SK-N-SH treated with all-trans-retinoic acid at 6 μM for 48 hours (cell line): ENCODE measurements around the gene FAM216A.
"Not testable (repeated sequence)": the region's sequence is repeated elsewhere in the genome, so short reads cannot be mapped to it uniquely, and the experiment has no call there.

Source experiments
- ATAC-seq: fragments of 200-7000 bp; cut with Tn5 transposase; 3 replicates; pipeline ENCODE4 v1.9.1; 2020; ENCODE audit warnings: mild to moderate bottlenecking, moderate library complexity
- ARNTL ChIP-seq: fragments of 450-650 bp; formaldehyde crosslinking; IDR thresholded peaks from 2 replicates; pipeline ENCODE4 v1.5.0; 2020; ENCODE audit warnings: low read depth, mild to moderate bottlenecking, moderate library complexity, borderline replicate concordance
- BACH2 ChIP-seq: fragments of 250-450 bp; sonication (Bioruptor Pico); IDR thresholded peaks from 2 replicates; pipeline ENCODE4 v1.9.0; 2021; ENCODE audit warnings: mild to moderate bottlenecking, borderline replicate concordance
- CSDC2 ChIP-seq: fragments of 250-450 bp; sonication (Bioruptor Pico); IDR thresholded peaks from 2 replicates; pipeline ENCODE4 v1.5.0; 2020; ENCODE audit warnings: mild to moderate bottlenecking, moderate library complexity
- ESRRG ChIP-seq: fragments of 250-450 bp; sonication (Bioruptor Pico); IDR thresholded peaks from 2 replicates; pipeline ENCODE4 v1.6.1; 2021; ENCODE audit warnings: mild to moderate bottlenecking
- ISL1 ChIP-seq: fragments of 250-450 bp; sonication (Bioruptor Pico); IDR thresholded peaks from 2 replicates; pipeline ENCODE4 v2.1.2; 2022; ENCODE audit warnings: mild to moderate bottlenecking, moderate library complexity
- OSR1 ChIP-seq: fragments of 250-450 bp; sonication (Bioruptor Pico); IDR thresholded peaks from 2 replicates; pipeline ENCODE4 v1.8.0; 2022; ENCODE audit warnings: moderate library complexity, mild to moderate bottlenecking, inconsistent platforms
- POU6F1 ChIP-seq: fragments of 250-450 bp; sonication (Bioruptor Pico); IDR thresholded peaks from 2 replicates; pipeline ENCODE4 v1.8.0; 2021; ENCODE audit warnings: low read depth, mild to moderate bottlenecking, moderate library complexity, borderline replicate concordance
- PPARA ChIP-seq: fragments of 250-450 bp; sonication (Bioruptor Pico); IDR thresholded peaks from 2 replicates; pipeline ENCODE4 v1.5.0; 2020; ENCODE audit warnings: mild to moderate bottlenecking, borderline replicate concordance
- RARB ChIP-seq: fragments of 250-450 bp; sonication (Bioruptor Pico); IDR thresholded peaks from 2 replicates; pipeline ENCODE4 v1.8.0; 2021; ENCODE audit warnings: mild to moderate bottlenecking, moderate library complexity
- SNAI2 ChIP-seq: fragments of 250-450 bp; sonication (Bioruptor Pico); IDR thresholded peaks from 2 replicates; pipeline ENCODE4 v1.5.0; 2020; ENCODE audit warnings: mild to moderate bottlenecking, moderate library complexity
- TCF4 ChIP-seq: fragments of 250-450 bp; sonication (Bioruptor Pico); IDR thresholded peaks from 2 replicates; pipeline ENCODE4 v1.8.0; 2021; ENCODE audit warnings: mild to moderate bottlenecking, moderate library complexity, borderline replicate concordance
- TOX ChIP-seq: fragments of 250-450 bp; sonication (Bioruptor Pico); IDR thresholded peaks from 2 replicates; pipeline ENCODE4 v1.8.0; 2021; ENCODE audit warnings: mild to moderate bottlenecking, moderate library complexity, borderline replicate concordance
- TSHZ2 ChIP-seq: fragments of 250-450 bp; sonication (Bioruptor Pico); IDR thresholded peaks from 2 replicates; pipeline ENCODE4 v1.5.0; 2020; ENCODE audit warnings: mild to moderate bottlenecking, moderate library complexity
- ZC3H10 ChIP-seq: fragments of 250-450 bp; sonication (Bioruptor Pico); IDR thresholded peaks from 2 replicates; pipeline ENCODE4 v1.5.1; 2021; ENCODE audit warnings: mild to moderate bottlenecking, moderate library complexity
- ZFP3 ChIP-seq: fragments of 250-450 bp; sonication (Bioruptor Pico); IDR thresholded peaks from 2 replicates; pipeline ENCODE4 v1.5.0; 2020; ENCODE audit warnings: mild to moderate bottlenecking, moderate library complexity
- ZFP30 ChIP-seq: fragments of 450-650 bp; formaldehyde crosslinking; IDR thresholded peaks from 2 replicates; pipeline ENCODE4 v1.5.0; 2022; ENCODE audit warnings: mild to moderate bottlenecking, moderate library complexity
- ZNF565 ChIP-seq: fragments of 450-650 bp; formaldehyde crosslinking; conservative IDR thresholded peaks from 2 replicates; pipeline ENCODE4 v1.5.0; 2020; ENCODE audit warnings: low read depth, mild to moderate bottlenecking, moderate library complexity
- ZNF70 ChIP-seq: fragments of 450-650 bp; formaldehyde crosslinking; IDR thresholded peaks from 2 replicates; pipeline ENCODE4 v1.5.0; 2020; ENCODE audit warnings: mild to moderate bottlenecking, moderate library complexity
- ZNF8 ChIP-seq: fragments of 450-650 bp; formaldehyde crosslinking; IDR thresholded peaks from 2 replicates; pipeline ENCODE4 v1.5.0; 2020; ENCODE audit warnings: mild to moderate bottlenecking, moderate library complexity
- TF ChIP-seq, protein P1 (sequence below): fragments of 250-450 bp; sonication (Bioruptor Pico); IDR thresholded peaks from 2 replicates; pipeline ENCODE4 v1.5.1; 2021; ENCODE audit warnings: mild to moderate bottlenecking, moderate library complexity

The FAM216A gene

DNA sequence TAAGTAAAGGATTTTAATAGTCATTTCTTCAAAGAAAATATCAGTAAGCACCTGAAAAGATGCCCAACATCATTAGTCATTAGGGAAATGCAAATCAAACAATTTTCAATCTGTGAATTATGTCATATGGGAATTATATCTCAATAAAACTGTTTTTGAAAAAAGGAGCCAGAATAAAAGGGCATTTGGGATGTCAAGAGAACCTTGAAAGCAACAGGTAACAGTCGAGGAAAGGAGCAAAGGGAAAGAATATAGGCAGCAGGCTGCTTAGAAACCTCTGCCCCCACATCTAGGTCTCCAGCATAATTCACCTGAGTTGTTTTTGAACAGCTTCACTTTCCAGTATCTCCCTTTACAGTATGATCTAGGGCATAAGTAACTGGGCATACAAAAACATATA lies 45.7 kb downstream of the FAM216A start:
- ATAC-seq: no peak
- TF ChIP-seq TOX (CRISPR knock-in tag) (no peak), SNAI2 (CRISPR knock-in tag) (no peak), CSDC2 (CRISPR knock-in tag) (no peak)
- TF ChIP-seq, protein P1, sequence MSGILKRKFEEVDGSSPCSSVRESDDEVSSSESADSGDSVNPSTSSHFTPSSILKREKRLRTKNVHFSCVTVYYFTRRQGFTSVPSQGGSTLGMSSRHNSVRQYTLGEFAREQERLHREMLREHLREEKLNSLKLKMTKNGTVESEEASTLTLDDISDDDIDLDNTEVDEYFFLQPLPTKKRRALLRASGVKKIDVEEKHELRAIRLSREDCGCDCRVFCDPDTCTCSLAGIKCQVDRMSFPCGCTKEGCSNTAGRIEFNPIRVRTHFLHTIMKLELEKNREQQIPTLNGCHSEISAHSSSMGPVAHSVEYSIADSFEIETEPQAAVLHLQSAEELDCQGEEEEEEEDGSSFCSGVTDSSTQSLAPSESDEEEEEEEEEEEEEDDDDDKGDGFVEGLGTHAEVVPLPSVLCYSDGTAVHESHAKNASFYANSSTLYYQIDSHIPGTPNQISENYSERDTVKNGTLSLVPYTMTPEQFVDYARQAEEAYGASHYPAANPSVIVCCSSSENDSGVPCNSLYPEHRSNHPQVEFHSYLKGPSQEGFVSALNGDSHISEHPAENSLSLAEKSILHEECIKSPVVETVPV (CRISPR knock-in tag): no peak

DNA sequence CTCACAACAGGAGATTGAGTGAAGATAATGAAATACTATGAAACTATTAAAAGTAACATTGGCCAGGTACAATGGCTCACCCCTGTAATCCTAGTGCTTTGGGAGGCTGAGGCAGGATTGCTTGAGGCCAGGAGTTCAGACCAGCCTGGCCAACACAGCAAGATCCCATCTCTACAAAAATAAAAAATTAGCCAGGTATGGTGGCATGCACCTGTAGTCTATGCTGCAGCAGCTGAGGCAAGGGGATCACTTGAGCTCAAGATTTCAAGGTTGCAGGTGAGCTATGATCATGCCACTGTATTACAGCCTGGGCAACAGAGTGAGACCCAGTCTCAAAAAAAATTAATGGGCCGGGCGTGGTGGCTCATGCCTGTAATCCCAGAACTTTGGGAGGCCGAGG lies 48.4 kb downstream of the FAM216A start:
- TF ChIP-seq ZC3H10 (CRISPR knock-in tag): no peak
- TF ChIP-seq PPARA (CRISPR knock-in tag): no peak
- no peak for TF ChIP-seq ISL1 (CRISPR knock-in tag)
- no peak for TF ChIP-seq TOX (CRISPR knock-in tag)
- no peak for TF ChIP-seq ESRRG (CRISPR knock-in tag)
- TF ChIP-seq, protein P1 (CRISPR knock-in tag): no peak
- no peak for TF ChIP-seq TCF4 (CRISPR knock-in tag)
- no peak for TF ChIP-seq ZNF565
- no peak for TF ChIP-seq TSHZ2 (CRISPR knock-in tag)
- TF ChIP-seq ZFP3 (CRISPR knock-in tag): no peak
- TF ChIP-seq ZNF8 (CRISPR knock-in tag): no peak
- TF ChIP-seq BACH2: no peak
- no peak for TF ChIP-seq ZNF70 (CRISPR knock-in tag)
- no peak for TF ChIP-seq OSR1 (CRISPR knock-in tag)
- no peak for TF ChIP-seq ARNTL (CRISPR knock-in tag)
- TF ChIP-seq SNAI2 (CRISPR knock-in tag): no peak
- TF ChIP-seq ZFP30 (CRISPR knock-in tag): no peak
- no peak for TF ChIP-seq RARB
- no peak for TF ChIP-seq POU6F1
- TF ChIP-seq CSDC2 (CRISPR knock-in tag): no peak
- no peak for ATAC-seq

DNA sequence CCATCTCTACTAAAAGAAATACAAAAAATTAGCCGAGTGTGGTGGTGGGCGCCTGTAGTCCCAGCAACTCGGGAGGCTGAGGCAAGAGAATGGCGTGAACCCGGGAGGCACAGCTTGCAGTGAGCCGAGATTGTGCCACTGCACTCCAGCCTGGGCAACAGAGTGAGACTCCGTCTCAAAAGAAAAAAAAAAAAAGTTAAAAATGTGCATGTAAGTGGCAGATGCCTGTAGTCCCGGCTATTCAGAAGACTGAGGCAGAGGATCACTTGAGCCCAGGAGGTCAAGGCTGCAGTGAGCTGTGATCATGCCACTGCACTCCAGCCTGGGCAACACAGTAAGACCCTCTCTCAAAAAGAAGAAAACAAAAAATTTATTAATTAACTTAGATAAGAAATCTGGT lies 49.4 kb downstream of the FAM216A start:
- ATAC-seq: not testable (repeated sequence)

DNA sequence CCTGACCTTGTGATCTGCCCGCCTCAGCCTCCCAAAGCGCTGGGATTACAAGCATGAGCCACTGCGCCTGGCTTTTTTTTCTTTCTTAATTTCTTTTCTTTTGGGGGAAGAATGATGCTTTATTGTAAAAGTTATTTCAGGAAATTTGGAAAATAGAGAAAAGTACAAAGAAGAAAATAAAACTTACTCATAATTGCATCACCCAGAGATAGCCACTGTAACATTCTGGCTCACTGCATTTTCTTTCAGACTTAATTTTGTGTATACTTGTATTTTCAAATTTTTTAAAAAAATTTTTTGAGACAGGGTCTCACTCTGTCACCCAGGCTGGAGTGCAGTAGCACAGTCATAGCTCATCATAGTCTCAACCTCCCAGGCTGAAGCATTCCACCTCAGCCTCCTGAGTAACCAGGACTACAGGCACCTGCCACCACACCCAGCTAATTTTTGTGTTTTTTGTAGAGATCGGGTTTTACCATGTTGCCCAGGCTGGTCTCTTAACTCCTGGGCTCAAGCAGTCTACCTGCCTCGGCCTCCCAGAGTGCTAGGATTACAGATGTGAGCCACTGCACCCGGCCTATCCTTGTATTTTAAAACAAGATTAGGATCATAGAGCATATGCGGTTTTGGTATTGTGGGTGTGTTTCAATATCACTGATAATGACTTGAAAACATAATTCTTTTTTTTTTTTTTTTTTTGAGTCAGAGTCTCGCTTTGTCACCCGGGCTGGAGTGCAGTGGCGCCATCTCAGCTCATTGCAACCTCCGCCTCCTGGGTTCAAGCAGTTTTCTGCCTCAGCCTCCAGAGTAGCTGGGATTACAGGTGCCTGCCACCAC lies 52.4 kb downstream of the FAM216A start:
- not testable (repeated sequence) for ATAC-seq
